ENCODE data around the gene CFAP77. TPM values are rescaled to one million over a fixed set of nuclear protein-coding genes. Genes with fewer than 3 reads are reported as not detected.
A peak's percentile ranks its signal among the peaks of the same experiment; 100 is the strongest.

The CFAP77 gene
- total and polyA plus RNA-seq, 2 donors from 2014 or later, result 0.50 TPM; not detected in 1

GRCh38 chr9:132366481-132366880 is 43.5 kb upstream of the CFAP77 start:
- Histone ChIP-seq H3K9ac (ENCODE audit: low read length in 3 of 3) (no peak overlapping the region), H3K9me3 (ENCODE audit: control insufficient read depth in 2 of 3, insufficient read depth in 1 of 3, low read length in 3 of 3) (no peaks in the 10 kb centered on the region), H3K27me3 (ENCODE audit: control insufficient read depth, insufficient read depth, low read length) (no peaks in the 10 kb centered on the region), H3K4me1 (ENCODE audit: control insufficient read depth in 2 of 3, insufficient read depth in 2 of 3, low read depth in 1 of 3, low read length in 3 of 3) (no peaks in the 10 kb centered on the region), H3K4me3 (ENCODE audit: low read length in 3 of 3) (no peak overlapping the region), H3K27ac (ENCODE audit: low read depth in 2 of 2, low read length in 2 of 2) (no peak overlapping the region), H3K36me3 (ENCODE audit: control insufficient read depth in 2 of 3, insufficient read depth in 3 of 3, low read length in 3 of 3) (no peaks in the 10 kb centered on the region)
- no peak for FAIRE-seq
- DNase-seq, result no peak
- no peak for TF ChIP-seq CTCF (IDR thresholded peaks at IDR 0.05; ENCODE audit: borderline replicate concordance, extremely low read depth, insufficient read depth)
- intact Hi-C loops (cut with DNase I), result no loop called here

GRCh38 chr9:132367613-132368313 is 42.2 kb upstream of the CFAP77 start:
- TF ChIP-seq CTCF (IDR thresholded peaks at IDR 0.05; ENCODE audit: borderline replicate concordance, extremely low read depth, insufficient read depth), result no peak
- H3K9ac ChIP-seq (ENCODE audit: low read length in 3 of 3), result no peak overlapping the region
- no peak for FAIRE-seq
- intact Hi-C loops (cut with DNase I), result no loop called here
- no peaks in the 10 kb centered on the region for H3K9me3 ChIP-seq (ENCODE audit: control insufficient read depth in 2 of 3, insufficient read depth in 1 of 3, low read length in 3 of 3)
- no peak overlapping the region for H3K27ac ChIP-seq (ENCODE audit: low read depth in 2 of 2, low read length in 2 of 2)
- DNase-seq, result peak in 3 of 5 donors; percentile 13 to 40 (median 27)
- H3K4me3 ChIP-seq (ENCODE audit: low read length in 3 of 3), result no peak overlapping the region
- H3K36me3 ChIP-seq (ENCODE audit: control insufficient read depth in 2 of 3, insufficient read depth in 3 of 3, low read length in 3 of 3), result no peaks in the 10 kb centered on the region
- no peaks in the 10 kb centered on the region for H3K27me3 ChIP-seq (ENCODE audit: control insufficient read depth, insufficient read depth, low read length)
- no peaks in the 10 kb centered on the region for H3K4me1 ChIP-seq (ENCODE audit: control insufficient read depth in 2 of 3, insufficient read depth in 2 of 3, low read depth in 1 of 3, low read length in 3 of 3)

GRCh38 chr9:132369421-132369820 is 40.6 kb upstream of the CFAP77 start:
- Histone ChIP-seq H3K36me3 (ENCODE audit: control insufficient read depth in 2 of 3, insufficient read depth in 3 of 3, low read length in 3 of 3) (no peaks in the 10 kb centered on the region), H3K27me3 (ENCODE audit: control insufficient read depth, insufficient read depth, low read length) (no peaks in the 10 kb centered on the region), H3K9ac (ENCODE audit: low read length in 3 of 3) (no peak overlapping the region), H3K4me1 (ENCODE audit: control insufficient read depth in 2 of 3, insufficient read depth in 2 of 3, low read depth in 1 of 3, low read length in 3 of 3) (no peaks in the 10 kb centered on the region), H3K27ac (ENCODE audit: low read depth in 2 of 2, low read length in 2 of 2) (no peak overlapping the region), H3K4me3 (ENCODE audit: low read length in 3 of 3) (no peak overlapping the region), H3K9me3 (ENCODE audit: control insufficient read depth in 2 of 3, insufficient read depth in 1 of 3, low read length in 3 of 3) (no peaks in the 10 kb centered on the region)
- no peak for TF ChIP-seq CTCF (IDR thresholded peaks at IDR 0.05; ENCODE audit: borderline replicate concordance, extremely low read depth, insufficient read depth)
- intact Hi-C loops (cut with DNase I), result no loop called here
- FAIRE-seq, result no peak
- DNase-seq, result no peak

- Histone ChIP-seq H3K4me1 (ENCODE audit: control insufficient read depth in 2 of 3, insufficient read depth in 2 of 3, low read depth in 1 of 3, low read length in 3 of 3) (no peaks in the 10 kb centered on the region), H3K9ac (ENCODE audit: low read length in 3 of 3) (no peak overlapping the region), H3K9me3 (ENCODE audit: control insufficient read depth in 2 of 3, insufficient read depth in 1 of 3, low read length in 3 of 3) (no peaks in the 10 kb centered on the region), H3K27ac (ENCODE audit: low read depth in 2 of 2, low read length in 2 of 2) (no peak overlapping the region), H3K36me3 (ENCODE audit: control insufficient read depth in 2 of 3, insufficient read depth in 3 of 3, low read length in 3 of 3) (no peaks in the 10 kb centered on the region), H3K27me3 (ENCODE audit: control insufficient read depth, insufficient read depth, low read length) (no peaks in the 10 kb centered on the region), H3K4me3 (ENCODE audit: low read length in 3 of 3) (no peak overlapping the region)
- no peak for TF ChIP-seq CTCF (IDR thresholded peaks at IDR 0.05; ENCODE audit: borderline replicate concordance, extremely low read depth, insufficient read depth)
- intact Hi-C loops (cut with DNase I), result no loop called here
- DNase-seq, result peak in 1 of 5 donors; percentile 15
- no peak for FAIRE-seq
Measured at GRCh38 chr9:132370592-132370991, 39.4 kb upstream of the CFAP77 start.
